22Rv1 (cell line): ENCODE data around the gene GRIA1.

Experiments
- H3K27ac ChIP-seq: fragments of 450-650 bp; 2 replicates; pipeline ENCODE4 v1.5.1; 2017
- CTCF ChIP-seq: fragments of 450-650 bp; IDR thresholded peaks from 2 replicates; pipeline ENCODE4 v1.5.1; 2017; ENCODE audit warnings: mild to moderate bottlenecking
- ZFX ChIP-seq: fragments of 450-650 bp; IDR thresholded peaks from 2 replicates; pipeline ENCODE4 v1.6.1; 2017; ENCODE audit warnings: antibody characterized with exemption, borderline replicate concordance

The GRIA1 gene

GRCh38 chr5:153562189-153562588 lies 71.7 kb downstream of the GRIA1 start:
- no peak overlapping the region for H3K27ac ChIP-seq
- TF ChIP-seq ZFX (no peak), CTCF (no peak)

- TF ChIP-seq ZFX (no peak), CTCF (no peak)
- no peak overlapping the region for H3K27ac ChIP-seq
Observed at GRCh38 chr5:153565822-153566221, 75.4 kb downstream of the GRIA1 start.

GRCh38 chr5:153569036-153569435 lies 78.6 kb downstream of the GRIA1 start:
- no peak for TF ChIP-seq ZFX

GRCh38 chr5:153571162-153571561 lies 80.7 kb downstream of the GRIA1 start:
- no peak overlapping the region for H3K27ac ChIP-seq
- TF ChIP-seq ZFX, result no peak
- no peak for TF ChIP-seq CTCF

More at GRCh38 chr5:153569036-153569435, 78.6 kb downstream of the GRIA1 start:
- no peak overlapping the region for H3K27ac ChIP-seq

- TF ChIP-seq ZFX (no peak), CTCF (no peak)
- no peak overlapping the region for H3K27ac ChIP-seq
Observed at GRCh38 chr5:153572411-153573145, 82.1 kb downstream of the GRIA1 start.

- TF ChIP-seq ZFX (no peak), CTCF (no peak)
Observed at GRCh38 chr5:153573326-153574033, 83.0 kb downstream of the GRIA1 start.

GRCh38 chr5:153584126-153584959 lies 93.9 kb downstream of the GRIA1 start:
- TF ChIP-seq CTCF (no peak), ZFX (no peak)
- no peak overlapping the region for H3K27ac ChIP-seq

More at GRCh38 chr5:153573326-153574033, 83.0 kb downstream of the GRIA1 start:
- no peak overlapping the region for H3K27ac ChIP-seq
